ENCODE results near the gene UNC13B.
"Not testable (repeated sequence)": the region's sequence is repeated elsewhere in the genome, so short reads cannot be mapped to it uniquely, and the experiment has no call there.

Gene UNC13B

GRCh38 chr9:35161713-35162604 lies at the start of gene UNC13B:
Gene UNC13B, plus strand, starts transcription at chr9:35162009. Its CDS starts 275 bp downstream, at chr9:35162284.
- FAIRE-seq: peak; percentile 71

GRCh38 chr9:35112257-35113020 lies 49.4 kb upstream of the UNC13B start:
- FAIRE-seq: no peak

- no peak for FAIRE-seq
Observed at GRCh38 chr9:35114113-35114839, 47.5 kb upstream of the UNC13B start.

- FAIRE-seq: no peak
Observed at GRCh38 chr9:35114840-35115628, 46.8 kb upstream of the UNC13B start.

GRCh38 chr9:35115680-35116538 lies 45.9 kb upstream of the UNC13B start, which contains the start of gene ATOSB:
Gene ATOSB, minus strand, starts transcription at chr9:35115862. Its CDS starts 7,588 bp downstream, at chr9:35108274.
- no peak for FAIRE-seq

- no peak for FAIRE-seq
Observed at GRCh38 chr9:35116539-35116897, 45.3 kb upstream of the UNC13B start.

GRCh38 chr9:35116898-35117551 lies 44.8 kb upstream of the UNC13B start:
- no peak for FAIRE-seq

- FAIRE-seq: no peak
Observed at GRCh38 chr9:35134920-35135319, 26.9 kb upstream of the UNC13B start.

- FAIRE-seq: no peak
Observed at GRCh38 chr9:35135988-35136387, 25.8 kb upstream of the UNC13B start.

- FAIRE-seq: no peak
Observed at GRCh38 chr9:35136866-35137265, 24.9 kb upstream of the UNC13B start.

GRCh38 chr9:35140093-35140492 lies 21.7 kb upstream of the UNC13B start:
- FAIRE-seq: no peak

GRCh38 chr9:35142037-35142436 lies 19.8 kb upstream of the UNC13B start:
- FAIRE-seq: no peak

- FAIRE-seq: not testable (repeated sequence)
Observed at GRCh38 chr9:35147941-35148563, 13.8 kb upstream of the UNC13B start.

- FAIRE-seq: no peak
Observed at GRCh38 chr9:35152926-35153325, 8.9 kb upstream of the UNC13B start.

- FAIRE-seq: no peak
Observed at GRCh38 chr9:35156781-35157180, 5.0 kb upstream of the UNC13B start.

- FAIRE-seq: not testable (repeated sequence)
Observed at GRCh38 chr9:35157836-35158235, 4.0 kb upstream of the UNC13B start.

- no peak for FAIRE-seq
Observed at GRCh38 chr9:35158501-35159280, 3.1 kb upstream of the UNC13B start.

- peak; percentile 21 for FAIRE-seq
Observed at GRCh38 chr9:35162605-35163315, 951 bp downstream of the UNC13B start.

GRCh38 chr9:35163413-35163812 lies 1.6 kb downstream of the UNC13B start:
- no peak for FAIRE-seq

All from islet of Langerhans (tissue), 1 donor.